ENCODE data around the gene FAM204A. TPM values are rescaled to one million over a fixed set of nuclear protein-coding genes. Genes with fewer than 3 reads are reported as not detected.

The FAM204A gene
- 40.9 to 84.1 TPM (median 43.7 TPM) in 5 replicates for total RNA-seq (2022; extraction: Qiagen RNA extraction; ENCODE audit: low read depth)

DNA sequence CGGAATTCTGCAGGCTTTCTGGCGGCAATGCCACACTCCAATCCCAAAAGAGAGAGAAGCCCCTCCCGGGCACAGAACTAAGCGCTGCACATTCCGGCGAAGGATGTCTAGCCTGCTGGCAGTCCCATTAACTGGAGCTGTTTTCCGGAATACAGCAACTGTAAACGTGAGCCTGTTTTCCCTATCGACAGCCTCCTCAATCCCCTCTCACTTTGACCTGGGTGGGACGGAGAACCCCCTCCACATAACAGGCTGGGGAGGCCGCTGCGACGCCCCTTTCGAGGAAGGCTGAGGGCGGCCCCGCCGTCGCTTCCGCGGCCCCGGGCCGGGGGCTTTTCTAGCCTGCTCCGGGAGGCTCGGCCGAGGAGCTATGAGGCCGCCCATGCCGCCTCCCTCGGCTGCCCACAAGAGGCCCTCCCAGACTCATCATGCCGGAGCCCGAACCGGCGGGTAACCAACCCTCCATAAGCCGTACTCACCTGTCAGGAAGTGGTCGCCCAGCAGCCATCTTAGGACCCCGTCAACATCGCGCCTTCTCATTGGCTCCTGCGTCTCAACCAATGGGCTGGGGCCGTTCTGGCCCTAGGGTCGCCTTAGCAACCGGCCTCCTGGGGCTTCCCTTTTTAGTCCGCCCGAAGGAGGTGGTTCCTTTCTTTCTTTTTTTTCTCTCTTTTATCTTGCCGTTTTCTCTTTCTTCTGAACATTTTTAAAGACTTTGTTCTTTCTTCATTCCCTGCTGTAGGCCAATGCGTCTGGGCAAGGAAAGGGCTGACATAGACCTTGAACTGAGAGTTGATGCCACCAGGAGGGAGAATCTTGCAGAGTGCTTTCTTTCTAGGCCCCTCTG is at the start of gene FAM204A:
TSS of gene FAM204A (minus strand) at position 534 of the 847 bp plus-strand sequence. CDS start 5,909 bp downstream, outside the sequence.

All from A549 treated with CpdA at 1 μM for 4 hours (cell line).